HG03469 (cell line): ENCODE data around the gene CEP76.
"Not testable (repeated sequence)": the region's sequence is repeated elsewhere in the genome, so short reads cannot be mapped to it uniquely, and the experiment has no call there.

ENCODE experiments used
- ATAC-seq: cut with Tn5 transposase; IDR thresholded peaks from one replicate; pipeline ENCODE4 v1.9.1; 2021; ENCODE audit warnings: mild to moderate bottlenecking, moderate library complexity, moderate number of reproducible peaks; ENCODE audit not compliant: unreplicated experiment

The CEP76 gene

GRCh38 chr18:12645751-12646203 lies 56.7 kb downstream of the CEP76 start:
- ATAC-seq, result no peak

GRCh38 chr18:12645254-12645653 lies 57.3 kb downstream of the CEP76 start:
- no peak for ATAC-seq

GRCh38 chr18:12643756-12644155 lies 58.8 kb downstream of the CEP76 start:
- not testable (repeated sequence) for ATAC-seq

GRCh38 chr18:12640881-12641200 lies 61.7 kb downstream of the CEP76 start:
- ATAC-seq, result no peak

GRCh38 chr18:12639990-12640880 lies 62.3 kb downstream of the CEP76 start:
- ATAC-seq, result no peak

GRCh38 chr18:12638644-12639124 lies 63.8 kb downstream of the CEP76 start:
- no peak for ATAC-seq

- no peak for ATAC-seq
These were observed 64.5 kb downstream of the CEP76 start for GRCh38 chr18:12637901-12638643.

- ATAC-seq, result no peak
These were observed 65.1 kb downstream of the CEP76 start for GRCh38 chr18:12637393-12637792.

- no peak for ATAC-seq
These were observed 70.6 kb downstream of the CEP76 start for GRCh38 chr18:12631831-12632477.

GRCh38 chr18:12630136-12630535 lies 72.4 kb downstream of the CEP76 start:
- ATAC-seq, result no peak

- ATAC-seq, result no peak
These were observed 73.5 kb downstream of the CEP76 start for GRCh38 chr18:12628706-12629702.

GRCh38 chr18:12627199-12627598 lies 75.3 kb downstream of the CEP76 start:
- not testable (repeated sequence) for ATAC-seq

GRCh38 chr18:12625241-12625640 lies 77.3 kb downstream of the CEP76 start:
- ATAC-seq, result no peak
